ENCODE measurements around the gene SMURF1. TPM values are rescaled to one million over a fixed set of nuclear protein-coding genes. Genes with fewer than 3 reads are reported as not detected.
"Not testable (repeated sequence)": the region's sequence is repeated elsewhere in the genome, so short reads cannot be mapped to it uniquely, and the experiment has no call there.

Gene SMURF1
- total RNA-seq, 1 experiment from 2014 or later: 15.5 TPM

DNA sequence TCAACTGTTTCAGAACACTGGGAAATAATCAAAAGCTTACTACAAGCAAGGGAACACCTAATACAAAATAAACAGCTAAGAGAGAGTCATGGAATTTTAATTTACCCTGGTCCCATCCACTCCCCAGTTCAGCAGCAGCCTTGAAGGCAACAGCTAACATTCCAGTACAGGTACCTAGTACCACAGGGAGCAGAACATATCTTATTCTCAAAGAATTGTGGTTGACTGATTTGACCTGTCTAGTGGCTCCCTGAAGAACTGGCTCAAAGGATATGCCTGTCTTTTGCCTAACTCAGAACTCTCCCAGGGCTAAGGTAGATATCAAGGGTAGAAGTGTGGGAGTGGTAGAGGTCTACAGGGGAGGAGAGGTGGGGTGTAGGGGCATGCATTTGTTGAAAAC lies 32.3 kb downstream of the SMURF1 start:
- DNase-seq: no peak
- Histone ChIP-seq H3K4me3 (no peak overlapping the region), H3K36me3 (no peaks in the 10 kb centered on the region; the same call in none of the 2 replicates), H3K27me3 (no peaks in the 10 kb centered on the region), H3K9me3 (no peaks in the 10 kb centered on the region)

GRCh38 chr7:99109108-99110051 lies 34.5 kb downstream of the SMURF1 start:
- Histone ChIP-seq H3K4me3 (no peak overlapping the region), H3K27me3 (no peaks in the 10 kb centered on the region), H3K36me3 (no peaks in the 10 kb centered on the region; the same call in none of the 2 replicates), H3K9me3 (no peaks in the 10 kb centered on the region)
- DNase-seq: peak; percentile 36

DNA sequence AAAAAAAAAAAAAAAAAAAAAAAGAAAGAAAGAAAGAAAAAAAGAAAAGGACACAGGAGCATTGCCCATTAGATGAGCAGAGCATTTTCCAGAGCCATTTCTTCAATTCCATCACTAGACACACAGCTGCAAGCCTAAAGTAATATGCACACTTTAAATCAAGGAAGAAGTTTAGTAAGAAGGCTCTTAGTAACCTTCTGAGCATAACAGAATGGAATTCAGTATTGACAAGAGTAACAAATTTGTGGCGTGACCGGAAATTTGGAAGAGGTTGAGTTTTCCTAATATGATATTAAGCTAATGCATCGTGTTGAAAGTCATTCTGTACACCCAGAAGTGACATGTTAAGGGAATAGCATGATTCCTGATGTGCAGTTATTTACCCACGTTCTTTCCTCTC lies 35.3 kb downstream of the SMURF1 start:
- H3K27me3 ChIP-seq: no peaks in the 10 kb centered on the region
- H3K9me3 ChIP-seq: no peaks in the 10 kb centered on the region
- no peak overlapping the region for H3K4me3 ChIP-seq
- no peaks in the 10 kb centered on the region; the same call in none of the 2 replicates for H3K36me3 ChIP-seq
- DNase-seq: no peak

- Histone ChIP-seq H3K9me3 (no peaks in the 10 kb centered on the region), H3K36me3 (no peaks in the 10 kb centered on the region; the same call in 1 of the 2 replicates), H3K27me3 (no peaks in the 10 kb centered on the region), H3K4me3 (no peak overlapping the region)
- no peak for DNase-seq
Observed at GRCh38 chr7:99106821-99107241, 37.1 kb downstream of the SMURF1 start.

- H3K27me3 ChIP-seq: no peaks in the 10 kb centered on the region
- no peaks in the 10 kb centered on the region for H3K9me3 ChIP-seq
- no peak for DNase-seq
Observed at GRCh38 chr7:99106411-99106810, 37.5 kb downstream of the SMURF1 start.

DNA sequence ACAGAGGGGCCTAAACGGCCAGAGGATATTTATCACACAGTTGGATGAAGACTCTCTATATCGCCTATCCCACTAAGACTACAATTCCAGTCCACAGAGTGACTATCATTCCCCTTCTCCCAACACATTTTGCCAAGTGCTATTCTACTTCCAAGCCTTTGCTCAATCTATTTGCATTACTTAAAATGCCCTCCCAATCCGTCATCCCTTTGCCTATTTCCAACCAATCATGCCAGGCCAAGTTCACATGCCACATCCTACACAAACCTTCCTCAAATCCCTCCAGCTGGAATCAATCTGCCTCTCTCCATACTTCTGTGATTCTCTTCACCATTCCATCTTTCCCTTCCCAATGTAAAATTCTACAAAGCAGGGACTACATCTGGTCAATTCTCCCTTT lies 38.2 kb downstream of the SMURF1 start:
- H3K4me3 ChIP-seq: no peak overlapping the region
- no peaks in the 10 kb centered on the region for H3K9me3 ChIP-seq
- H3K27me3 ChIP-seq: no peaks in the 10 kb centered on the region
- H3K36me3 ChIP-seq: no peaks in the 10 kb centered on the region; the same call in 1 of the 2 replicates
- DNase-seq: peak; percentile 11

More at GRCh38 chr7:99106411-99106810, 37.5 kb downstream of the SMURF1 start:
- no peaks in the 10 kb centered on the region; the same call in 1 of the 2 replicates for H3K36me3 ChIP-seq
- H3K4me3 ChIP-seq: no peak overlapping the region

DNA sequence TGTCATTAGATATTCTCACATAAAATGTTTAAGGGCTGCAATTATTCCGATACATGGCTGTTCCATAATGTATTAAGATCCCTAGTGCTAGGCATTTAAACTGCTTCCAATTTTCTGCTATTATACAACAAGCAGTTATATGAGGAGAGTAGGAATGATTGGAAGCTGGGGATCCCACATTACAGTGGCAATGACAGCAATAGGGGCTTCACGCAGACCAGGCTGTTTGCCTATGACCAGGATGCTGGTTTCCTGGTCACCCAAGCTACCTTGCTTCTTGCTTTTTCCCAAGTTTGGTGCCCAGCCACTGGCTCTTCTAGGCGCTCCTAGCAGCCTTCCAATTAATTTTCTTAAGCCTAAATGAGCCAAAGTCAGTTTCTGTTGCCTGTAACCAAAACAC lies 39.3 kb downstream of the SMURF1 start:
- no peaks in the 10 kb centered on the region for H3K9me3 ChIP-seq
- no peak for DNase-seq
- H3K36me3 ChIP-seq: no peaks in the 10 kb centered on the region; the same call in none of the 2 replicates
- no peak overlapping the region for H3K4me3 ChIP-seq
- no peaks in the 10 kb centered on the region for H3K27me3 ChIP-seq

GRCh38 chr7:99103836-99104235 lies 40.1 kb downstream of the SMURF1 start:
- DNase-seq: not testable (repeated sequence)

GRCh38 chr7:99102809-99103690 lies 40.9 kb downstream of the SMURF1 start:
- H3K4me3 ChIP-seq: peak overlapping the region; percentile 15; the same call in 1 of the 2 replicates

More at GRCh38 chr7:99103836-99104235, 40.1 kb downstream of the SMURF1 start:
- not testable (repeated sequence) for H3K27me3 ChIP-seq, H3K9me3 ChIP-seq, H3K36me3 ChIP-seq, H3K4me3 ChIP-seq

DNA sequence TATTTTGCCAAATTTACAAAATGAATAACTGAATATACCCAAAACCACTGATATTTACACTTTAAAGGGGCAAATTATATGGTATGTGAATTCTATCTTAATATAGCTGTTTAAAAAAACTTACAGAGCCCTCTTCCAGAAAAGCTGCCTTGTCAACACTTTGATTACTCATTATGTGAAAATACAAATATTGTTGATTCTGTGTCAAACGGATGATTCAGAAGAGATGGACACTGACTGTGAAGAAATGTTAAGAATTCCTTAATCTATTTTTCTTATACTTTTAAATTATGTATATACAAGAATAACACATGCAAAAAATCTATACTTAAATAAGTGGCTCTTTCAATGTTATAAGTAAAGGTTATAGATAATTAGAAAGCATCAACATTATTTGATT lies 41.5 kb downstream of the SMURF1 start:
- Histone ChIP-seq H3K4me3 (no peak overlapping the region), H3K9me3 (no peaks in the 10 kb centered on the region; the same call in 1 of the 2 replicates), H3K27me3 (no peaks in the 10 kb centered on the region), H3K36me3 (no peaks in the 10 kb centered on the region; the same call in 1 of the 2 replicates)
- DNase-seq: no peak

More at GRCh38 chr7:99102809-99103690, 40.9 kb downstream of the SMURF1 start:
- H3K36me3 ChIP-seq: no peaks in the 10 kb centered on the region; the same call in 1 of the 2 replicates
- peak; percentile 17 for DNase-seq
- H3K9me3 ChIP-seq: no peaks in the 10 kb centered on the region
- no peaks in the 10 kb centered on the region for H3K27me3 ChIP-seq

- not testable (repeated sequence) for DNase-seq, H3K27me3 ChIP-seq, H3K9me3 ChIP-seq, H3K36me3 ChIP-seq, H3K4me3 ChIP-seq
Observed at GRCh38 chr7:99101516-99101915, 42.4 kb downstream of the SMURF1 start.

DNA sequence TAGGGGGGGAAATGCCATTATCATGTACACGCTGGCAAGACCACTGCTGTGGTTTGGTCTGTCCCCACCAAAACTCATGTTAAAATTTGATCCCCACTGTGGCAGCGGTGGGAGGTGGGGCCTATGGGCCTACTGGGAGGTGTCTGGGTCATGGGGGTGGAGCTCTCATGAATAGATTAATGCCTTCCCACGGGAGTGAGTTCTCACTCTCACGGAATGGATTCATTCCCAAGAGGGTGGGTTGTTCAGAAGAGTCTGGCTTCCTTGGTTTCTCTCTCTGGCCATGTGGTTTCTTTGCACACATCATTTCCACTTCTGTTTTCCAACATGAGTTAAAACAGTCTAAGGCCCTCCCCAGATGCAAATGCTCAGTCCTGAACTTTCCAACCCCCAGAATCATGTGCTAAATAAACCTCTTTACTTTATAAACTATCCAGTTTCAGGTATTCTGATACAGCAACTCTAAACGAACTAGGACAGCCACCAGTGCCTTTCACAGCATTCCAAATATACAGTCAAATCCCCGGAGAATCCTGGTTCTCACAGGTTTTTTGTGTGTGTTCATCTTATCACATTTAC lies 44.3 kb downstream of the SMURF1 start:
- Histone ChIP-seq H3K9me3 (no peaks in the 10 kb centered on the region; the same call in 1 of the 2 replicates), H3K4me3 (no peak overlapping the region), H3K36me3 (no peaks in the 10 kb centered on the region; the same call in 1 of the 2 replicates), H3K27me3 (no peaks in the 10 kb centered on the region)
- DNase-seq: no peak

DNA sequence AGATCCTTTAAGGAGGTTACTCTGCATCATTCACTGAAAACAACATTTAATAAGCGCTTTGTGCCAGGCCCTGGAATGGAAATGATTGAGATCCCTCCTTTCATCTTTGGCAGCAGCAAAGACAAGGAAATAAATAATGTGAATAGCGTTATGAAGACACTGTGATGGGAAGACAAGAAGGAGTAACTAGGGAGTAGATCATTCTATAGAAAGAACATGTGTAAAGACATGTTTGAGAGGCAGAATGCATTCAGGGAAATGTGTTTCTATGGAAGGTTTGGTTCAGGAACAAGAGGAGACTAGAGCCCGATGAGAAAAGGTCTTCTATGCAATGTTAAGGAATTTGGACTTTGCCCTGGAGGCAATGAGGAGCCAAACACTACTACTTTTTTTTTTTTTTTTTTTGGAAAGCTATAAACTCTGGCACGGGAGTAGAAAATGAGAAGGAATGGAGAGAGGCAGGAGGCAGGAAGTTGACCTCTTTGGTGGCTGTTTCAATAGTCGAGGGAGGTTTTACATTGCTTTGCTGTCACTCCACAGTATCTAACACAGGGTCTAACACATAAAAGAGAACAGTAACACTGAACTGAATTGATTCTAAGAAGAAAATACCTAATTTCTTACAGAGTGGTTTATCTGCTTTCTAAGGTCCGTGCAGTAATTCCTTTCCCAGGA lies 44.9 kb downstream of the SMURF1 start:
- no peak for DNase-seq
- Histone ChIP-seq H3K27me3 (no peaks in the 10 kb centered on the region), H3K4me3 (no peak overlapping the region), H3K36me3 (no peaks in the 10 kb centered on the region; the same call in 1 of the 2 replicates), H3K9me3 (no peaks in the 10 kb centered on the region; the same call in 1 of the 2 replicates)

- no peaks in the 10 kb centered on the region for H3K27me3 ChIP-seq
- DNase-seq: no peak
- H3K36me3 ChIP-seq: no peaks in the 10 kb centered on the region; the same call in 1 of the 2 replicates
- H3K4me3 ChIP-seq: no peak overlapping the region
- no peaks in the 10 kb centered on the region; the same call in 1 of the 2 replicates for H3K9me3 ChIP-seq
Observed at GRCh38 chr7:99098286-99098823, 45.6 kb downstream of the SMURF1 start.

DNA sequence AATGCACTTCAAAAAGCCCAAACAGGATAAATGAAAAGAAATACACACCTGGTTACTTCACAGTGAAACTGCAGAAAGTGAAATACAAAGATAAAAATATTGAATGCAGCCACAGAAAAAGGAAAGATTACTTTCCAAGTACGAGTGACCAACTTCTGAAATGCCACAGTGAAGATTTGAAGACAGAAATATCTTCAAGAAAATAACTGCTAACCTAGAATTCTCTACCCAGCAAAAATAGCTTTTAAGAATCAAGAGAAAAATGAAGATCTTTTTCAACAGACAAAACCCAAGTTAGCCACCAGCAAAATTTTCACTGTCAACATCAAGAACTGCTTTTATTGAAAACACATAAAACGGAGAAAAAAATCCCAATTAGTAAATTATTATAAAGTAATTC lies 46.2 kb downstream of the SMURF1 start:
- H3K27me3 ChIP-seq: no peaks in the 10 kb centered on the region
- H3K9me3 ChIP-seq: no peaks in the 10 kb centered on the region; the same call in 1 of the 2 replicates
- H3K36me3 ChIP-seq: no peaks in the 10 kb centered on the region; the same call in 1 of the 2 replicates
- no peak overlapping the region for H3K4me3 ChIP-seq
- no peak for DNase-seq

Data from MG63 (cell line).